ENCODE measurements around the gene SHC2. TPM values are rescaled to one million over a fixed set of nuclear protein-coding genes. Genes with fewer than 3 reads are reported as not detected.
A peak's percentile ranks its signal among the peaks of the same experiment; 100 is the strongest.

The SHC2 gene
- total and polyA plus RNA-seq, 7 donors, result 2.2 to 9.7 (median 4.5) TPM

DNA sequence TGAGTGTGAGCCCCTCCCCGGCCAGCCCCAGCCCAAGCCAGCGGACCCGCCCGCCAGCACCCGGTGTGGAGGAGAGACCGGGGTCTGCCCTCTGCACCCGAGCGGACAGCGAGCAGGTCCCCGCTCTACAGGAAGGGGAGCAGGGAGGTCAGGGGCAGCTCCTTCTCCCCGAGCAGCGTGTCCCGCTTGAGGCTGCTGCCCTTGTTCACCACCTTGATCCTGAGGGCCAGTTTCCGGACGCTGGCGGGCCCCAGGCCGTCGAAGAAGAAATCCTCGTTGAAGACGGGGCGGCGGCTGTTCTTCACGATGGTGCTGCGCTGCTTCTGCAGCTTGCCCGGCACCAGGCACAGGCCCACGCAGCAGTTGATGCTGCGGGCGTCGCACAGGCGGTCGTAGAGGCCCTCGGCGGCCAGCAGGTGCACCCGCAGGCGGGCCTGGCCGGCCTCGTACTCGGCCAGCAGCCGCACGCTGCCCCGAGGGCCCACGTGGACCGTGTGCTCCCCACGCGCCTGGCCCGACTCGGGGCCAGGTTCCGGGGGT is 53.8 kb downstream of the SHC2 start:
- Histone ChIP-seq H3K4me1 (peaks cover 8% of the 10 kb centered on the region), H3K36me3 (ENCODE audit: insufficient read depth in 1 of 2, low read depth in 1 of 2) (no peaks in the 10 kb centered on the region), H3K27me3 (ENCODE audit: insufficient read depth in 3 of 3, low read length in 2 of 3) (peaks cover 0 to 80% (median 24%) of the 10 kb centered on the region in 3 donors), H3K9me3 (no peaks in the 10 kb centered on the region), H3K27ac (no peak overlapping the region), H3K4me3 (no peak overlapping the region)
- DNase-seq (peak in 1 of 2 donors; percentile 20), ATAC-seq (no peak)
- WGBS, 3 donors, result 78 to 85% (median 82%) methylated on average over 38 to 48 of the region's 48 CpGs
- TF ChIP-seq, protein P1, sequence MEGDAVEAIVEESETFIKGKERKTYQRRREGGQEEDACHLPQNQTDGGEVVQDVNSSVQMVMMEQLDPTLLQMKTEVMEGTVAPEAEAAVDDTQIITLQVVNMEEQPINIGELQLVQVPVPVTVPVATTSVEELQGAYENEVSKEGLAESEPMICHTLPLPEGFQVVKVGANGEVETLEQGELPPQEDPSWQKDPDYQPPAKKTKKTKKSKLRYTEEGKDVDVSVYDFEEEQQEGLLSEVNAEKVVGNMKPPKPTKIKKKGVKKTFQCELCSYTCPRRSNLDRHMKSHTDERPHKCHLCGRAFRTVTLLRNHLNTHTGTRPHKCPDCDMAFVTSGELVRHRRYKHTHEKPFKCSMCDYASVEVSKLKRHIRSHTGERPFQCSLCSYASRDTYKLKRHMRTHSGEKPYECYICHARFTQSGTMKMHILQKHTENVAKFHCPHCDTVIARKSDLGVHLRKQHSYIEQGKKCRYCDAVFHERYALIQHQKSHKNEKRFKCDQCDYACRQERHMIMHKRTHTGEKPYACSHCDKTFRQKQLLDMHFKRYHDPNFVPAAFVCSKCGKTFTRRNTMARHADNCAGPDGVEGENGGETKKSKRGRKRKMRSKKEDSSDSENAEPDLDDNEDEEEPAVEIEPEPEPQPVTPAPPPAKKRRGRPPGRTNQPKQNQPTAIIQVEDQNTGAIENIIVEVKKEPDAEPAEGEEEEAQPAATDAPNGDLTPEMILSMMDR (IDR thresholded peaks at IDR 0.05), result no peak
- intact Hi-C loops (cut with DNase I), result no loop called here

DNA sequence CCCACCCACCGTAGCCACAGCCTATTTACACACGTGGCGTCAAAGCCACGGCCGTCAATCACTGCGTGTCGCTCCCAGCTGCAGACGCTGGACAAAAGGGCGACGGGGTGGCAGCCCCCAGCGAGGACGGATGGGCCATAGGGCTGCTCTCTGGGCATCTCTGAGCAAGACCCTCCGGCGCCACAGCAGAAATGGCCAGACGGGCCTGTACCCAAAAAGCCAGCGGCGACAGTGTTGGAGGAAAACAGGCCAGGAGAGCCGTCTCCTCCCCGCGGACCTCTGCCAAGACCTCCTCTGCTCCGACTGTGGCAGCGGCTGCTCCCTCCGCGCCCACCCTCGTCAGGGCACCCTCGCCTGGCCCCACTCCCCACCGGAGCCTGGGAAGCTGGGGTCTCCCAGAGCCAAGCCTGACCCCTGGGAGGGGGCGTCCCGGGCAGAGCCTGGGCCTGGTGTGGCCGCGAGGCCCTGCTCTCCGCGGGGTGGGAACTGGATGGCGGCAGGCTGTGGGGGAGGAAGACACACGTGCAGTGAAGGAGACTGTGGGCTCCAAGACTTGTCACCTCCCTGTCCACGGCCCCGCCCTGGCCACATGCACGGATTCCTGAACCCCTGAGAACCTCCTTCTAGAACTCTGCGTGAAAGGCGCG is 54.6 kb downstream of the SHC2 start:
- ATAC-seq, result no peak
- H3K27me3 ChIP-seq (ENCODE audit: insufficient read depth in 3 of 3, low read length in 2 of 3), result peaks cover 0 to 81% (median 26%) of the 10 kb centered on the region in 3 donors
- 43 to 47% (median 47%) methylated on average over 32 to 41 of the region's 41 CpGs for WGBS, 3 donors

DNA sequence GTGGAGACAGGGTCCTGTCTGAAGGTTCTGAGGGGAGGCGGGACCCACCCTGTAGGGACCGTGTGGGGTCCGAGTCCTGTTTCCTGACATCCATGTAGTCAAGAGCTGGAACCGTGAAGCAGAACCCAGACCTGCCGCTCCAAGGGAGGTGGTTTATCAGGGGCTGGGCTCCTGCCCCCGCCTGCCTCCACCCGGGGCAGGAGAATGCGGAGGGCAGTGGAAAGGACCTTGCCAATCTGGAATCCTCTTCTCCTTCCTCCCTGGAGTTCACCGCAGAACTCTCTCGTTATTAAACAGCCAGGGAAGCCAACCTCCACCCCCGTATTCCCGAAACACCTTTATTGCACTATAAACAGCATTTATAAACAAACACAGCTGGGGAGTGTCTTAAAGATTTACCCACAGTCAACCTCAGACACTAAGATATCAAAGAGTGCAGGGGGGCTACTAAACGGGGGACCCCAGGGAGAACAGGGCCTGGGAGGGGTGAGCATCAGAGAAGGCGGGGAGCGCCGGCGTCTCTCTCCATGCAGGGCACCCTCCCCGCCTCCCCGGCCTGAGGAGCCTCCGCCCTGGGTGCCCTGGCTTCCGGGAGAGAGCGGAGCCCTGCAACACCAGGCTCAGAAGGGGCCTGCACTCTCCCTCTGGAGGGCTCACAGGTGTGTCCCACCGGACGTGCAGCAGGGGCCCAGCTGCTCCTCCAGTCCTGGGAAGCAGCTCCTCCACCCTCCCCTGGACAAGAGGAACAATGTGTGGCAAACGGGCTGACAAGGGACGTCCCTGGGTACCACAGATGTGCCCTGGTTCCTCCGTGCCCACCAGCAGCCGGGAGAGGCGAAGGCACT is 55.5 kb downstream of the SHC2 start:
- DNase-seq, result peak in 1 of 2 donors; percentile 36
- H3K36me3 ChIP-seq (ENCODE audit: insufficient read depth in 1 of 2, low read depth in 1 of 2), result no peaks in the 10 kb centered on the region
- 37 to 42% (median 40%) methylated on average over 28 to 29 of the region's 29 CpGs for WGBS, 3 donors
- intact Hi-C loops (cut with DNase I), result no loop called here
- no peak overlapping the region for H3K27ac ChIP-seq
- peaks cover 8% of the 10 kb centered on the region for H3K4me1 ChIP-seq
- H3K9me3 ChIP-seq, result no peaks in the 10 kb centered on the region
- peaks cover 0 to 82% (median 27%) of the 10 kb centered on the region in 3 donors for H3K27me3 ChIP-seq (ENCODE audit: insufficient read depth in 3 of 3, low read length in 2 of 3)
- ATAC-seq, result no peak
- H3K4me3 ChIP-seq, result no peak overlapping the region
- TF ChIP-seq, protein P1 (IDR thresholded peaks at IDR 0.05), result no peak

More for the DNA sequence above, 54.6 kb downstream of the SHC2 start:
- H3K4me1 ChIP-seq, result peaks cover 8% of the 10 kb centered on the region
- peak in 1 of 2 donors; percentile 40 for DNase-seq
- intact Hi-C loops (cut with DNase I), result no loop called here
- H3K9me3 ChIP-seq, result no peaks in the 10 kb centered on the region
- no peak overlapping the region for H3K4me3 ChIP-seq
- TF ChIP-seq, protein P1 (IDR thresholded peaks at IDR 0.05), result no peak
- no peaks in the 10 kb centered on the region for H3K36me3 ChIP-seq (ENCODE audit: insufficient read depth in 1 of 2, low read depth in 1 of 2)
- H3K27ac ChIP-seq, result no peak overlapping the region

DNA sequence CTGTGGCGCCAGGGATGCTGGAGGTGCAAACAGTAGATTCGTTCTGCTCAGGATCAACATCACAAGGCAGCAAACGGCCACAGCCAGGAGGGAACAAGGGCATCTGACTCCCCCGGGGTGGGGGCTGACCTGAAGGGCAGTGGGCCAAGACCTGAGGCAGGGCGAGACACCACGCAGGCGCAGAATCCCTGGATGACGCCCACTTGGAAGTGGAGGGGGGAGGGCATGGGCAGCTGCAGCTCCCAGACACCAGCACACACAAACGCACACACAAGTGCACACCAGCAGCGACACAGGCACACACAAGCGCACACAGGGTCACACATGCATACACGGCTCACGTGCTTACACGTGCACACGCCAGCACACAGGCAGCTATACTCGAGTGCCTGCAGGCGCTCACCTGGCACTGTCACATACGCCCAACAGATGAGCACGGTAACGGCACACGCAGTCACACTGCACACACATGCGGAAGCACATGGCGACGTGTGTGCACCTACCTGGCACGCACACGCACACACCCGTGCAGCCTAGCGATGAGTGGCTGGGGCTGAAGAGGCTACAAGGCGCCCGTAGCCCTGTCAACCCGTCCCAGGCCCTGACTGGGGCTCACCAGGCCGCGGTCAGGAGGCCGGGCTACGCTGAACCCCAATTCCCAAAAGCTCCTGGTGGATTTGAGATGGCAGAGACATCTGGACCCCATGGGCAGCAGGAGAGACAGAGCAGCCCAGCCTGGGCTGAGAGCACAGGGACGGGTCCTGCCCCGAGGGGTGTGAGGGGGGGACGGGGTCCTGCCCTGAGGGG is 57.4 kb downstream of the SHC2 start:
- H3K4me1 ChIP-seq, result peaks cover under 1% of the 10 kb centered on the region
- H3K9me3 ChIP-seq, result no peaks in the 10 kb centered on the region
- ATAC-seq (no peak), DNase-seq (peak in 1 of 2 donors; percentile 32)
- no peaks in the 10 kb centered on the region for H3K36me3 ChIP-seq (ENCODE audit: insufficient read depth in 1 of 2, low read depth in 1 of 2)
- peaks cover 0 to 74% (median 22%) of the 10 kb centered on the region in 3 donors for H3K27me3 ChIP-seq (ENCODE audit: insufficient read depth in 3 of 3, low read length in 2 of 3)
- no peak overlapping the region for H3K27ac ChIP-seq
- H3K4me3 ChIP-seq, result no peak overlapping the region
- intact Hi-C loops (cut with DNase I), result no loop called here
- TF ChIP-seq, protein P1 (IDR thresholded peaks at IDR 0.05), result no peak
- 62 to 69% (median 65%) methylated on average over 36 to 38 of the region's 38 CpGs for WGBS, 3 donors

Measured in psoas muscle (tissue), 8 donors.